OCI-M2 (cell line): ENCODE data around the gene PPTC7.
"Not testable (repeated sequence)": the region's sequence is repeated elsewhere in the genome, so short reads cannot be mapped to it uniquely, and the experiment has no call there.

Experiments used
- DNase-seq: peaks from one replicate; lab custom pipeline; 2025; ENCODE audit not compliant: unreplicated experiment; lab: John Stamatoyannopoulos, UW

Gene PPTC7

GRCh38 chr12:110561471-110562201, 21.5 kb downstream of the PPTC7 start:
- no peak for DNase-seq

GRCh38 chr12:110560946-110561345, 22.2 kb downstream of the PPTC7 start:
- no peak for DNase-seq

GRCh38 chr12:110560048-110560447, 23.1 kb downstream of the PPTC7 start:
- no peak for DNase-seq

- not testable (repeated sequence) for DNase-seq
Measured at GRCh38 chr12:110558945-110559344, 24.2 kb downstream of the PPTC7 start.

- no peak for DNase-seq
Measured at GRCh38 chr12:110557300-110557699, 25.8 kb downstream of the PPTC7 start.

- no peak for DNase-seq
Measured at GRCh38 chr12:110556705-110557104, 26.4 kb downstream of the PPTC7 start.

- DNase-seq, result no peak
Measured at GRCh38 chr12:110555577-110556406, 27.3 kb downstream of the PPTC7 start.

GRCh38 chr12:110554184-110554583, 28.9 kb downstream of the PPTC7 start:
- no peak for DNase-seq

GRCh38 chr12:110550981-110551380, 32.1 kb downstream of the PPTC7 start:
- no peak for DNase-seq

- DNase-seq, result no peak
Measured at GRCh38 chr12:110549716-110550115, 33.4 kb downstream of the PPTC7 start.

- DNase-seq, result no peak
Measured at GRCh38 chr12:110548678-110549077, 34.4 kb downstream of the PPTC7 start.

- DNase-seq, result no peak
Measured at GRCh38 chr12:110547090-110547489, 36.0 kb downstream of the PPTC7 start.

- DNase-seq, result no peak
Measured at GRCh38 chr12:110546339-110546738, 36.8 kb downstream of the PPTC7 start.

GRCh38 chr12:110545812-110546211, 37.3 kb downstream of the PPTC7 start:
- no peak for DNase-seq

- not testable (repeated sequence) for DNase-seq
Measured at GRCh38 chr12:110545259-110545658, 37.9 kb downstream of the PPTC7 start.

GRCh38 chr12:110543965-110544364, 39.2 kb downstream of the PPTC7 start:
- DNase-seq, result no peak

- no peak for DNase-seq
Measured at GRCh38 chr12:110543252-110543959, 39.7 kb downstream of the PPTC7 start.

- DNase-seq, result no peak
Measured at GRCh38 chr12:110540048-110540447, 43.1 kb downstream of the PPTC7 start.

- DNase-seq, result no peak
Measured at GRCh38 chr12:110538869-110539622, 44.1 kb downstream of the PPTC7 start.

GRCh38 chr12:110537605-110538409, 45.3 kb downstream of the PPTC7 start:
- no peak for DNase-seq
